Posterior vena cava (tissue), 2 donors: ENCODE measurements around the gene MCAM. TPM values are rescaled to one million over a fixed set of nuclear protein-coding genes. Genes with fewer than 3 reads are reported as not detected.

Experiments used
- DNase-seq: peaks from one replicate; pipeline ENCODE4 v3.0.0-alpha.2; 2020; ENCODE audit warnings: low spot score
- intact Hi-C, 2 donors: fragments of 100-400 bp; cut with DNase I; formaldehyde crosslinking; loops; one replicate each; pipeline versions ENCODE4 v1.14.1 to v1.14.2; 2022 to 2023
- total RNA-seq, 2 donors: library from RNA; stranded (reverse); fragmentation: NEBNext Ultra II Directional; extraction: Animal tissue kit (Norgen Biotek cat#: 25700); gene quantifications; one replicate each; pipeline ENCODE4 v1.2.1, GENCODE V29; 2021
- donor health status: DM: yes; HTN: yes; CAD: no.
- donor health status: DM: yes; HTN: yes; CAD: no.

The MCAM gene
- total RNA-seq, 2 donors from 2014 or later = 528 to 559 TPM

DNA sequence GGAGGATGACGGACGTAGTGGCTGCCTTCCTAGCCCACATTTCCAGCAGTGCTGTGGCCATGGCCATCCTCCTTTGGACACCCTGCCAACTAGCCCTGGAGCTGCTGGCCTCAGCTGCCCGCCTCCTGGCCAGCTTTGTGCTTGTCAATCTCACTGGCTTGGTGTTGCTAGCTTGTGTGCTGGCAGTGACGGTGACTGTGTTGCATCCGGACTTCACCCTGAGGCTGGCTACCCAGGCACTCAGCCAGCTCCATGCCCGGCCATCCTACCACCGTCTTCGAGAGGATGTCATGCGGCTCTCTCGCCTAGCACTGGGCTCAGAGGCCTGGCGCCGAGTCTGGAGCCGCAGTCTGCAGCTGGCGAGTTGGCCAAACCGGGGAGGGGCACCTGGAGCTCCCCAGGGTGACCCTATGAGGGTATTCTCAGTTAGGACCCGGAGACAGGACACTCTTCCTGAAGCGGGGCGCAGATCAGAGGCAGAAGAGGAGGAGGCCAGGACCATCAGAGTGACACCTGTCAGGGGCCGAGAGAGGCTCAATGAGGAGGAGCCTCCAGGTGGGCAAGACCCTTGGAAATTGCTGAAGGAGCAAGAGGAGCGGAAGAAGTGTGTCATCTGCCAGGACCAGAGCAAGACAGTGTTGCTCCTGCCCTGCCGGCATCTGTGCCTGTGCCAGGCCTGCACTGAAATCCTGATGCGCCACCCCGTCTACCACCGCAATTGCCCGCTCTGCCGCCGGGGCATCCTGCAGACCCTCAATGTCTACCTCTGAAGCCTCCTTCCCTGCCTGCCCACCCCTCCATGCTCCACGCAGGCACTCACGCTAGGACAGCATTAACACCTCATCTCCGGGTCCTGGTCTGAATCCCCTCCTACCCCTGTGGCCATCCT, 19.0 kb upstream of the MCAM start:
- no peak for DNase-seq
- intact Hi-C loops = no loop called here

DNA sequence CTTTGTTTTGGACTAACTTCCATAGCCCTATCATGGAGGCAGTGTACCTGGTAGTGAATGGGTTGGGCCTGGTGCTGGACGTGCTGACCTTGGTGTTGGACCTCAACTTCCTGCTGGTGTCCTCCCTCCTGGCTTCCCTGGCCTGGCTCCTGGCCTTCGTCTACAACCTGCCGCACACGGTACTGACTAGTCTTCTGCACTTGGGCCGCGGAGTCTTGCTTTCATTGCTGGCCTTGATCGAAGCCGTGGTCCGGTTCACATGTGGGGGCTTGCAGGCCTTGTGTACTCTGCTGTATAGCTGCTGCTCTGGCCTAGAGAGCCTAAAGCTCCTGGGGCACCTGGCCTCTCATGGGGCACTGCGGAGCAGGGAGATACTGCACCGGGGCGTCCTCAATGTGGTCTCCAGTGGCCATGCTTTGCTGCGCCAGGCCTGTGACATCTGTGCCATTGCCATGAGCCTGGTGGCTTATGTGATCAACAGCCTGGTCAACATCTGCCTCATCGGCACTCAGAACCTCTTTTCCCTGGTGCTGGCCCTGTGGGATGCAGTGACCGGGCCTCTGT, 18.2 kb upstream of the MCAM start:
- intact Hi-C loops = no loop called here
- DNase-seq = no peak

DNA sequence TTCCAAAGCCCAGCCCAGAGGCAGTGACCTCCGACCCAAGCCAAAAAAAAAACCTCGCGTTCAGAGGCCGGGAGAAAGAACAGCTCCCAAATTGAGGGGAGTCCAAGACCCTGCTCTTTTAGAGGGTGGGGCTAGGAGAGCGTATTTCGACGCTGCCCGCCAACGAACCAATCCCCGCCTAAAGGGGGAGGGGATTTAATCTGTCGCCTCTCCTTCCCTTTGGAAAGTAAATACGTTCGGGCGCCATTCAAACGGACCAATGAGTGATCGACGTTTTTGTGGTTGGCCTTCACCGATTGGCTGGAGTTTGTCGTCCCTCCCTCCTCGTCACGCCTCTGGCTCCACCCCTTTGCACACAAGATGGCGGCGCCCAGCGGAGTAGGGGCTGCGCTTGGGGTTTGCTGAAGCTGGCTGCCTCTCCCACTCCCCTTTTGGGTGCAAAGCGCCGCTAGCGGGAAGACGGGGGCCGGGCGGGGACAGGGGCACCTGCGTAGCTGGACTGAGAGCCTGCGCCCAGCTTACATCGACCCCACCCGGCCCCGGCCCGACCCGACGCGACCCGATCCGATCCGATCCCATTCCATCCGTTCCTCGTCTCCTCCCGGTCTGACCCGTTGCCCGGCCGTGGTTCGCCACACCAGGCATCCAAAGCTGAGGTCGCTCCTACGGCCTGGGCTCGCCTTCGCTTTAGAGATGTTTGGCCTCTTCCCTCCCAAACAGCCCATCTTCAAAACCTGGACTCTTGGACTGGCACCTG, 17.4 kb upstream of the MCAM start, which contains the start of gene RNF26:
TSS of gene RNF26 (plus strand) at position 354 of the 757 bp plus-strand sequence. CDS start 596 bp downstream, outside the sequence.
- intact Hi-C loops = no loop called here
- DNase-seq = peak; percentile 97

DNA sequence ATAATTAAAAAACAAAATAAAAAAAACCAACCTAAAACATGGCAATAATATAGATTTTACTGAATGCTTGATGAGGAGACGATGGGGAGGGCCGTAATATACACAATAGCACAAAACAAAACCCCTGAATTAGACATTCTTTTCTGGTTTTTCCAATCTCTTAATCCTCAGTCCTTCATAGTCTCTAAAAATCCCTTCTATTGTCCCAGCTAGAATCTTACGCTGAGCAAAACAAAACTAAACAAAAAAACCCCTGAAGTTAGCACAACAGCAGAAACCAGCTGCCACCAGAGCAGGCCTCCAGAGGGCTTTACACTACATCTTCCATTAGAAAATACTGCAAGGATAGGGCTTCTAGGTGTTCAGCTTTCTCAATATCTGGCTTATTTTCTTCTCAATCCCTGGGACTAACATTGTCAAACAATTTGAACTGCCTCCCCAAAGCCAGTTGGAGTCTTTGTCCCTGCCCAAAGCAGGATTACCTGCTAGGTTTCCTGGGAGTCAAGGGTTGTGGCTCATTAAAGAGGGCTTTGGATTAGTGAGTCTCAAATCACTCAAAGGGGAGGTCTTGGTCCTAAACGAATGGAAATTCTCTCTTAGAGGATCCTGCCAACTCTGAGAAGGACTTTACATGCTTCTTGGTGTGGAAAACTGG, 15.3 kb upstream of the MCAM start:
- intact Hi-C loops = no loop called here
- peak; percentile 2 for DNase-seq

DNA sequence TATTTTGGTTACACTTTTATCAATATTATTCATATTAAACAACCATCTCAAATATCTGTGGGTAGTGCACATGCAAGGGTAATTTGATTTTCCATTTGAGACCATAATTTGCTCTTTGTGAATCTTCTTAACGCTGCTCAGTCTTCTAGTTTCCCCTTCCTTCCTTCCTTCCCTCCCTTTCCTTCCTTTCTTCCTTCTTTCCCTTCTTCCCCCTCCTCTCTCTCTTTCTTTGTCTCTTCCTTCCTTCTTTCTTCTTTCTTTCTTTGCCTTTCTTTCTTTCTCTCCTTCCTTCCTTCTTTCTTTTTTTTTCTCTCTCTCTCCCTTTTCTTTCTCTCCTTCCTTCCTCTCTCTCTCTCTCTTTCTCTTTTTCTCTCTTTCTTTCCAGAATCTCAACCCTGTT, 13.3 kb upstream of the MCAM start:
- no peak for DNase-seq
- intact Hi-C loops = no loop called here

DNA sequence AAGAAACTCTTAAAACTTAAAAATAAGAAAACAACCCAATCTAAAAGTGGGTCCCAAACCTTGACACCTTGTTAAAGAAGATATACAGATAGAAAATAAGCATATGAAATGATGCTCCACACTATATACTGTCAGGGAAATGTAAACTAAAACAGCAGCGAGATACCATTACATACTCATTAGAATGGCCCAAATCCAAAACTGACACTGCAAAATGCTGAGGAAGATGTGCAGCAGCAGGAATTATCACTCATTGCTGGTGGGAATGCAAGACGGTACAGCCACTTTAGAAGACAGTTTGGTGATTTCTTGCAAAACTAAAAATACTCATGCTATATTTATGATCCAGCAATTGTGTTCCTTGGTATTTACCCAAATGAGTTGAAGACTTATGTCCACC, 12.4 kb upstream of the MCAM start:
- intact Hi-C loops = no loop called here
- DNase-seq = no peak

DNA sequence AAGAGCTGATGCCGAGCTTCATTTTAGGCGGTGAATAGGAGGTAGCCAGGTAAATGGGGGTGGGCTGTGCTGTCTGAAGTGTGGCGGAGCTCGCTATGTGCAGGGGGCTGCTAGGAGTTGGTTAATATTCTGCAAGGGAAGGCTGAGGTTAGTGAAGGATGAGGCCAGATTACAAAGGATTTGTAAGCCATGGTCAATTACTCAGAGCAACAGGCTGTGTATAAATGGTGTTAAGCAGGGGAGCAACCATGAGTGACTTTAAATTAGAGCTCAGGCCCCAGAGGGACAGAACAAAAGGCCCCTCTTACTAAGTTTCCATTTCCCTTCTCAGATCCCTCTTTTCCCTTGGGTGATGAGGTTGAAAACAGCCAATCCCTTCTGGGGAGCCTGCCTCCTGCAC, 7.3 kb upstream of the MCAM start:
- intact Hi-C loops = loop anchor here in 1 of 2 donors (5.0 kb wide), 1 partner anchor 117 kb away; the partner anchor contains the start of gene CBL

DNA sequence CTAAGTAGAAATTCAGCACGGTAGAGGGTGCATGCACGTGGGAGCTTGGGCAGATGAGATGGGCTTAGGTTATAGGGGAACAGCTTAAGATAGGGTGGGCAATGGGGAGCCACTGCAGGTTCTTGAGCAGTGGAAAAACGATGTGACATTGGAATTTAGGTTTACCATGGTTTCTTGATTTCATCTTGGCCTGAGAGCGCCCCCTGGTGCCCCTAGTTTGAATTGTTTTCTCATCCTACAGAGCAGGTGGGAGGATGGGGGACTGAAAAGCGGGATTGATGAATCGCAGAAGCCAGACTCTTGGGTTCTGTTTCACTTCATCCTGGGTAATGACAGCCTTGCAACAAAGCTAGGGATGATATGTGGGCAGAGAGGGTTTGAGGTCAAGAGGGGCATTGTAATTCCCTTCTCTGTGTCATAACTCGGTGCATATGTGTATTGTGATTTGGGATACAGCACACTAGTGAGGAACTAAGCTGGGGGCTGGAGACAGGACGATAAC, 6.7 kb upstream of the MCAM start:
- peak; percentile 88 for DNase-seq
- intact Hi-C loops = loop anchor here in 1 of 2 donors (5.0 kb wide), 1 partner anchor 116 kb away; the partner anchor contains the start of gene CBL

More for the DNA sequence above, 7.3 kb upstream of the MCAM start:
- peak; percentile 9 for DNase-seq

DNA sequence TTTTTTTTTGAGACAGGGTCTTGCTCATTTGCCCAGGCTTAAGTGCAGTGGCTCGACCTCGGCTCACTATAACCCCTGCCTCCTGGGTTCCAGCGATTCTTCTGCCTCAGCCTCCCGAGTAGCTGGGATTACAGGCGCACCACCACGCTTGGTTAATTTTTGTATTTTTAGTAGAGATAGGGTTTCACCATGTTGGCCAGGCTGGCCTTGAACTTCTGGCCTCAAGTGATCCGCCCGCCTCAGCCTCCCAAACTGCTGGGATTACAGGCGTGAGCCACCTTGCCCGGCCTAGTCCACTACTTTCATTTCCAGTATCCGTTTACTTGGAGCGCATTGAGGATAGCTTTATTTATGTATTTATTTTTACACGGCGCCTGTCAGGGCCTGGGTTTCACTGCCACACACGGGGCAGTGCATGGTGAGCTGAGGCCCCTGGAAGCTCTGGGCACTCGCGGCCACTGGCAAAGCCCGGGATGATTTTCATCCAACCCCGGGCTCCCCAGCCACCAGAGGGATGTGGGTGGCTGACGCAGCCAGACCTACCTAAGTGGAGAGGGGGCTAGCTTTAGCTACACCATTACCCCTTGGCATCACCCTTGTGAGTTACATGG, 6.1 kb upstream of the MCAM start:
- no peak for DNase-seq
- intact Hi-C loops = loop anchor here in 1 of 2 donors (5.0 kb wide), 1 partner anchor 116 kb away; the partner anchor contains the start of gene CBL

DNA sequence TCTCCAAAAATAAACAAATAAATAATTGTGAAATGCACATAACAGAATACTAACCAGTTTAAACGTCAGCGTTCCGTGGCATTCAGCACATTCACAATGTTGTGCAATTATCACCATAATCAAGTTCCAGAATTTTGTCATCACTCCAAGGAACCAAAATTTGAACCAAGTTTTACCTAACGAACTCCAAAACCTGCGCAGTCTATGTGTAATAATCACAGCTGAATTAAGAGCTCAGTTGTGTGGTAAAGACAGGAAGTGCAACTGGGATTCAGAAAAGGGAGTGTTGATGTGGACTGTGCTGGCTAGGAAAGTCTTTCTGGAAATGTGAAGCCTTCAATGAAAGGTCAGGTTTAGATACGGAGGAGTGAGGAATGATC, 5.4 kb upstream of the MCAM start:
- intact Hi-C loops = loop anchor here in 1 of 2 donors (5.0 kb wide), 1 partner anchor 115 kb away; the partner anchor contains the start of gene CBL
- no peak for DNase-seq

DNA sequence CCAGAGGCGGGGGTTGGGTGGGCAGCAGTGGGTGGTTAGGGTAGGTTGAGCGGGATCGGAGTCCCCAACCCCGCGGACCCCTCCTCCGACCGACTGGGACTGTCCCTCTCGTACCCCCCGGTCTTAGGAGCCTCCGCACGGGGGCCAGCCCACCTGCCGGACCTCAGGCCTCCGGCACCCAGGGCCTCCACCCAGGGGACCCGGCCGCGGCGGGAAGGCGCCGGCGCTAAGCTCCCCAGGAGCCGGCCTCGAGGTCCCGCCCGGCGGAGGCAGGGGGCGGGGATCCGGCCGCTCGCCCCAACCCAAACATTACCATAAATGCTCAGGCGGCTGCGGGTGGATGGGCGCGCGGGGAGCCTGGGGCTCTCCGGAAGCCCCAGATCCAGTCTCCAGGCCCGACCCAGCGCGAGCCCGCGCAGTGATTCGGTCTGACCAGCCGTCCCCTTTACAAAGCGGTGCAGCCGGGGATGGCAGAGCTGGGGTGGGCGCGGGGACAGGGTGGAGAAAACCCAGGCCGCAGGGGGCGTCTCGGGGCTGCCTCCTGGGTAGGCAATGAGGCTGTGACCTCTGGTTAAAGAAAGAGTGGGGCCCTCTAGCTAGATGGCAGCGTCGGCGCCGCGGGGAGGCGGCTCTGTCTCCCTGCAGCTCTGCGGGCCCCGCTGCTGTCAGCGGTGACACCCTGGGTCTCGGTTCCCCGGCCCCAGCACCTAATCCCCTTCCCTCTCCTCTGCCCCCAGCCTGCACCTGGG, 4.0 kb upstream of the MCAM start:
- DNase-seq = peak; percentile 90
- intact Hi-C loops = loop anchor here in 1 of 2 donors (5.0 kb wide), 1 partner anchor 114 kb away; the partner anchor contains the start of gene CBL

DNA sequence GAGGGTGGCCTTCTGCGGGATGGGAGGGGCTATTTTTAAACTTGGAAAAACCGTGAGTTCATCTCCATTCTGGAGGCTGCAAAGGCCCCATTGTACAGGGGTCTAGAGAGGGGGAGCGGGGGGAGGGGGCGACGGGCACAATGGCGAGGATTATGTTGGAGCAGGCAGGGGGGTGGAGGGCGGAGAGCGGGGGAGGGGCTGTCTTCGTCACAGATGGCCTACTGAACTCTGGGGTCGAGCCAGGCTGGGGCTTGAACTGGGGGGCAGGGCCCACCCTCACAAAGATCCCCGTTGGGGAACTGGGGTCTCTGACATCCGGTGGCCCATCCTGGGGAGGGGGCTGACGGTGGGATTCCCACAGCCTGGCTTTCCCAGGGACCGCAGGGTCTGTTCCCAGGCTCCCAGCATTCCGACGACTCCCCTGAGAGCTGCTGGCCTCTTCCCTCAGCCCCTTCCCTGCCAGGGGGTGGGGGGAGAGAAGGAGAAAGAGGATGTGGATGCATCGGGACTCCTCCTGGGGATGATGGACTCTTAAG, 3.4 kb upstream of the MCAM start:
- peak; percentile 79 for DNase-seq

DNA sequence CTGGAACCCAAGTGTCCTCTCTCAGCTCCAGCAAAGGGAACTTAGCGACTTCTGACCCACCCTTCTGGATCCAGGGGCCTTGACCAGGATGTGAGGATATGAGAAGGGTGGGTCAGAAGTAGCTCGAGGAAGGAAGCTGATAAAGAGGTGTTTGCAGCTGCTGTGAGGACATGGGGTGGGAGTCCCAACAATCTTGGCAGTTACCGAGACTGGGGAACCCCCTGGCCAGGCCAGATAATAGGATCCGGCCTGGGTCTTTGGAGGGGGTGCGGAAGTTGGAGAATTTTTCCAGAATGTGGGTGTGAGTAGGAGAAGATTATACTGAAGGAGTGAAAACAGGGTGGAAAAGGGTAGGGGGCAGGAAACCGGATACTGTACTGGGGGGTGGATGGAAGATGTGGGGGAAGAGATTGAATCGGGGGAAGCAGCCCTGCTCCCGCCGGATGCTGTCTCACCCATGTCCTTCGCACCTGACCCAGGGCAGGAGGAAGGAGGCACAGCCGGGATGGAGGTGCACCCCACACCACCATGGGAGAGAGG, 2.8 kb upstream of the MCAM start:
- no peak for DNase-seq
- intact Hi-C loops = loop anchor here in 1 of 2 donors (5.0 kb wide), 1 partner anchor 112 kb away; the partner anchor contains the start of gene CBL

More for the DNA sequence above, 3.4 kb upstream of the MCAM start:
- intact Hi-C loops = loop anchor here in 1 of 2 donors (5.0 kb wide), 1 partner anchor 113 kb away; the partner anchor contains the start of gene CBL

DNA sequence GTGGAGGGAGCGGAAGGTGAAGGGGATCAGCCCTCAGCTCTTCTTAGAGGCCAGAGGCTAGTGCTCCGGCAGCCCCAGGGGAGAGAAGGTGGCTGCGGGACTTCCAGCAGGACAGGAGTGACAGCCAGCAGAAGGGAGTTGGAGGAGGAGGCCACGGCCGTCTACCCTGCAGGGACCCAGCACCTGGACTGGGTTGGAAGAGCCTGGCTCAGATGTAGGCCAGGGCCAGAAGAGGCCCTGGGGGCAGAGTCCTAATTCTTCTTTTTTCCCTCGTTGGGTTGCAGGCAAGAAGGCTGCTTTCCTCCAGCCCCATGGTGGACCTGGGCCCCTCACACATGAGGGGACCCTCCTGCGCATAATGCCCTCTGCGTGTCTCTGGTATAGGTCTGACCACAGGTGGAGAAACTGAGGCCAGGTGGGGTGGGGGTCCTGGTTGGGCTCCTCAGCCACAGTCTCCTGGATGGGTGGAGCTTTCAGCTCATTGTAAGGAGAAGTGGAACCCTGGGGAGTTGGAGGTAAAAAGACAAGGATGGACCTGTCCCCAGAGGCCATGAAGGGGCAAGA, 2.3 kb upstream of the MCAM start:
- intact Hi-C loops = no loop called here
- DNase-seq = no peak

DNA sequence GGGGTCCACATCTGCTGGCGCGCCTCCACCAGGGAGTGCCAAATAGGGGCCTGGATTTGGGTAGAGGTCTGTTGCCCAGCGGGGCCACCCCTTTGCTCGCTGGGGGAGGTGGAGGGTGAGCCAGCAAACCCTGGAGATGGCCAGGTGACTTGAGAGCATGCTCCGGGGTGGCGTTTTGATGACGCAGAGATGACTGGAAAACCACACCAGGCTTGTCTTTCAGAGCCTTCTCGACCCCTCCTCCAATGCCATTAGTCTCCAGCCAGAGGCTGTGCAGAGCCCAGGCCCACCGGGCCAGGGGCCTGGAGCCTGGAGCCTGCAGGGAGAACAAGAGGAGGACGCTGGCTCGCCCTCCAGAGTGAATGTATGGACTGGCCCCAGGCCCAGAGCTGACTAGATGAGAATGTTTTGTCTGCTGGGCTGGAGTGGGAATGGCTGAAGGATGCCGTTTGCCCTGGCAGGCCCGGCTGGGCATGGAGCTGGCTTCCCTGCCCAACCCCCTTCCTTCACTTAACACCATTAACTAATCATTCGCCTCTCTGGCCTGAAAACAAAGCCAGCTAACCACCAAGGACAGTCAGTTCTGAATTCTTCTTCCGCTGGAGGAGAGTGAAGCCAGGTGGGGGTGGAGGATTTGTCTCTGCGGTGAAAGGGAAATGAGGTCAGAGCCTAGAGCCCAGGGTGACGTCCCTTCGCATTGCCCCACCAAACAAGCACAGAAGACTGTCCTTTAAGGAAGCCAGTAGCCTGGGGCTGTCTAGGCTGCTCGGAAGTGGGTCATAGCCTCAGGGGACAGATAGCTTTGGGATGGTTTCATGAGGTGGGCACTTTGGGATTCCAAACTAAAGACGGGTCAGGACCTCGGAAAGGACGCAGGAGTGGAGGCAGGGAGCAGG, 1.6 kb upstream of the MCAM start:
- DNase-seq = peak; percentile 71
- intact Hi-C loops = no loop called here
